Activated CD4-positive, CD25-positive, alpha-beta regulatory T cell treated with anti-CD3 and anti-CD28 coated beads, Interleukin-2, amount 50 U/mL, for 72 hours (primary cell): ENCODE measurements around the gene NINJ1.

Source experiments
- DNase-seq: peaks from one replicate; pipeline ENCODE4 v3.0.0; 2021

Gene NINJ1

GRCh38 chr9:93086447-93087224 is 47.4 kb downstream of the NINJ1 start:
- DNase-seq, result no peak

- no peak for DNase-seq
These were observed 48.4 kb downstream of the NINJ1 start for GRCh38 chr9:93085676-93086075.

GRCh38 chr9:93084471-93084881 is 49.6 kb downstream of the NINJ1 start:
- DNase-seq, result no peak

GRCh38 chr9:93083592-93084470 is 50.2 kb downstream of the NINJ1 start:
- DNase-seq, result no peak

- no peak for DNase-seq
These were observed 51.1 kb downstream of the NINJ1 start for GRCh38 chr9:93082841-93083411.

GRCh38 chr9:93081931-93082330 is 52.1 kb downstream of the NINJ1 start:
- no peak for DNase-seq

GRCh38 chr9:93081081-93081529 is 52.9 kb downstream of the NINJ1 start:
- no peak for DNase-seq

GRCh38 chr9:93080406-93080805 is 53.6 kb downstream of the NINJ1 start:
- no peak for DNase-seq

- no peak for DNase-seq
These were observed 54.7 kb downstream of the NINJ1 start for GRCh38 chr9:93079371-93079770.

GRCh38 chr9:93077811-93078210 is 56.2 kb downstream of the NINJ1 start:
- no peak for DNase-seq

- no peak for DNase-seq
These were observed 56.7 kb downstream of the NINJ1 start for GRCh38 chr9:93077367-93077766.

- no peak for DNase-seq
These were observed 57.3 kb downstream of the NINJ1 start for GRCh38 chr9:93076792-93077128.

GRCh38 chr9:93076101-93076791 is 57.8 kb downstream of the NINJ1 start:
- no peak for DNase-seq

- DNase-seq, result no peak
These were observed 61.7 kb downstream of the NINJ1 start for GRCh38 chr9:93072383-93072795.
